ENCODE results near the gene TIMM44. TPM values are rescaled to one million over a fixed set of nuclear protein-coding genes. Genes with fewer than 3 reads are reported as not detected.

Gene TIMM44
- total RNA-seq, 2 donors from 2014 or later: 37.2 to 47.8 TPM

GRCh38 chr19:7978179-7978825 is 34.8 kb upstream of the TIMM44 start:
- intact Hi-C loops (cut with DNase I): no loop called here

GRCh38 chr19:7977723-7978040 is 34.2 kb upstream of the TIMM44 start:
- intact Hi-C loops (cut with DNase I): no loop called here
- DNase-seq (ENCODE audit: low spot score): no peak

More at GRCh38 chr19:7978179-7978825, 34.8 kb upstream of the TIMM44 start:
- DNase-seq (ENCODE audit: low spot score): peak; percentile 48

GRCh38 chr19:7977021-7977722 is 33.7 kb upstream of the TIMM44 start:
- peak; percentile 70 for DNase-seq (ENCODE audit: low spot score)

GRCh38 chr19:7976461-7976860 is 33.0 kb upstream of the TIMM44 start:
- peak; percentile 36 for DNase-seq (ENCODE audit: low spot score)
- intact Hi-C loops (cut with DNase I): no loop called here

More at GRCh38 chr19:7977021-7977722, 33.7 kb upstream of the TIMM44 start:
- intact Hi-C loops (cut with DNase I): no loop called here

GRCh38 chr19:7975037-7975436 is 31.6 kb upstream of the TIMM44 start:
- intact Hi-C loops (cut with DNase I): no loop called here
- DNase-seq (ENCODE audit: low spot score): peak; percentile 52

- peak; percentile 57 for DNase-seq (ENCODE audit: low spot score)
- intact Hi-C loops (cut with DNase I): no loop called here
Observed at GRCh38 chr19:7973883-7974282, 30.4 kb upstream of the TIMM44 start.

GRCh38 chr19:7971553-7972520 is 28.4 kb upstream of the TIMM44 start:
- peak; percentile 66 for DNase-seq (ENCODE audit: low spot score)
- intact Hi-C loops (cut with DNase I): no loop called here

- intact Hi-C loops (cut with DNase I): no loop called here
- DNase-seq (ENCODE audit: low spot score): peak; percentile 68
Observed at GRCh38 chr19:7970716-7971448, 27.4 kb upstream of the TIMM44 start.

- DNase-seq (ENCODE audit: low spot score): no peak
- intact Hi-C loops (cut with DNase I): no loop called here
Observed at GRCh38 chr19:7969555-7969939, 26.1 kb upstream of the TIMM44 start.

GRCh38 chr19:7968796-7969554 is 25.5 kb upstream of the TIMM44 start:
- intact Hi-C loops (cut with DNase I): no loop called here

GRCh38 chr19:7968008-7968795 is 24.7 kb upstream of the TIMM44 start:
- intact Hi-C loops (cut with DNase I): no loop called here
- DNase-seq (ENCODE audit: low spot score): no peak

More at GRCh38 chr19:7968796-7969554, 25.5 kb upstream of the TIMM44 start:
- no peak for DNase-seq (ENCODE audit: low spot score)

GRCh38 chr19:7965921-7966665 is 22.6 kb upstream of the TIMM44 start:
- no peak for DNase-seq (ENCODE audit: low spot score)
- intact Hi-C loops (cut with DNase I): no loop called here

GRCh38 chr19:7965259-7965841 is 21.9 kb upstream of the TIMM44 start:
- no peak for DNase-seq (ENCODE audit: low spot score)
- intact Hi-C loops (cut with DNase I): no loop called here

GRCh38 chr19:7963566-7963965 is 20.1 kb upstream of the TIMM44 start:
- DNase-seq (ENCODE audit: low spot score): no peak
- intact Hi-C loops (cut with DNase I): no loop called here

GRCh38 chr19:7962644-7963268 is 19.3 kb upstream of the TIMM44 start:
- intact Hi-C loops (cut with DNase I): no loop called here
- no peak for DNase-seq (ENCODE audit: low spot score)

GRCh38 chr19:7961920-7962626 is 18.6 kb upstream of the TIMM44 start:
- no peak for DNase-seq (ENCODE audit: low spot score)
- intact Hi-C loops (cut with DNase I): no loop called here
